PC-3 (cell line): Measurements from ENCODE around the gene PLXNA3. TPM values are rescaled to one million over a fixed set of nuclear protein-coding genes. Genes with fewer than 3 reads are reported as not detected.

ENCODE experiments used
- ATAC-seq: fragments of 200-7000 bp; cut with Tn5 transposase; 2 replicates; pipeline ENCODE4 v1.9.1; 2020; ENCODE audit warnings: mild to moderate bottlenecking, moderate library complexity
- BruUV-seq: library from RNA; stranded (reverse); fragments of 400-500 nt; replicated peaks from 2 replicates; lab custom pipeline; 2021; lab: Mats Ljungman, UMichigan
- CTCF ChIA-PET: fragments of 300-600 bp; sonication (Branson Sonifier 250); formaldehyde crosslinking; loops from one replicate; lab custom pipeline; 2022; ENCODE audit warnings: antibody characterized with exemption; lab: Charles Lee
- POLR2A ChIA-PET: fragments of 300-600 bp; sonication (Branson Sonifier 250); formaldehyde crosslinking; loops from one replicate; lab custom pipeline; 2022; ENCODE audit warnings: antibody characterized with exemption; ENCODE audit not compliant: unreplicated experiment; lab: Charles Lee
- DNase-seq: peaks from one replicate; pipeline ENCODE4 v3.0.0-alpha.2; 2015
- H2AFZ ChIP-seq: fragments of 300-600 bp; sonication (generic); 2 replicates; pipeline ENCODE4 v1.6.0; 2016; ENCODE audit warnings: antibody characterized with exemption, low read length
- H3F3A ChIP-seq: fragments of 300-600 bp; sonication (generic); one replicate; pipeline ENCODE4 v1.6.0; 2017; ENCODE audit warnings: antibody characterized with exemption, low read length, control low read depth, mild to moderate bottlenecking; ENCODE audit not compliant: unreplicated experiment
- H3K27ac ChIP-seq: fragments of 300-600 bp; sonication (generic); 2 replicates; pipeline ENCODE4 v1.5.1; 2016; ENCODE audit warnings: mild to moderate bottlenecking, low read length
- H3K27me3 ChIP-seq: fragments of 300-600 bp; sonication (generic); 2 replicates; pipeline ENCODE4 v1.6.1; 2016; ENCODE audit warnings: low read length, mixed read lengths
- H3K36me3 ChIP-seq: fragments of 300-600 bp; sonication (generic); 2 replicates; pipeline ENCODE4 v1.6.1; 2016; ENCODE audit warnings: low read depth, mixed run types, low read length, mixed read lengths
- H3K4me1 ChIP-seq: fragments of 300-600 bp; sonication (generic); 2 replicates; pipeline ENCODE4 v1.5.1; 2016; ENCODE audit warnings: low read length; ENCODE audit not compliant: insufficient read depth
- H3K4me2 ChIP-seq: fragments of 300-600 bp; sonication (generic); 2 replicates; pipeline ENCODE4 v1.6.0; 2016; ENCODE audit warnings: low read length
- H3K4me3 ChIP-seq: fragments of 300-600 bp; sonication (generic); 2 replicates; pipeline ENCODE4 v1.5.1; 2016; ENCODE audit warnings: mild to moderate bottlenecking, low read length, mixed read lengths
- H3K79me2 ChIP-seq: fragments of 300-600 bp; sonication (generic); 2 replicates; pipeline ENCODE4 v1.6.1; 2017; ENCODE audit warnings: low read length, mixed read lengths
- H3K9ac ChIP-seq: fragments of 300-600 bp; sonication (generic); 2 replicates; pipeline ENCODE4 v1.6.0; 2016; ENCODE audit warnings: mild to moderate bottlenecking, low read length
- H3K9me2 ChIP-seq: fragments of 300-600 bp; sonication (generic); replicated peaks from 2 replicates; pipeline ENCODE4 v1.6.1; 2016; ENCODE audit warnings: mixed run types, low read length, mixed read lengths
- H3K9me3 ChIP-seq: fragments of 300-600 bp; sonication (generic); 2 replicates; pipeline ENCODE4 v1.6.1; 2016; ENCODE audit warnings: low read length, mixed read lengths
- H4K20me1 ChIP-seq: fragments of 300-600 bp; sonication (generic); 2 replicates; pipeline ENCODE4 v1.6.1; 2016; ENCODE audit warnings: low read length, mixed read lengths
- EZH2 ChIP-seq: fragments of 300-600 bp; sonication (generic); IDR thresholded peaks from one replicate; pipeline ENCODE4 v1.6.1; 2017; ENCODE audit warnings: antibody characterized with exemption, mild to moderate bottlenecking, low read length; ENCODE audit not compliant: unreplicated experiment
- EZH2phosphoT487 ChIP-seq: fragments of 300-600 bp; sonication (generic); IDR thresholded peaks from 2 replicates; pipeline ENCODE4 v1.6.1; 2018; ENCODE audit warnings: mild to moderate bottlenecking, antibody characterized with exemption, low read length, borderline replicate concordance
- intact Hi-C: fragments of 100-400 bp; cut with micrococcal nuclease; formaldehyde crosslinking; loops from 2 replicates; pipeline ENCODE4 v1.9.0; 2023
- total RNA-seq: library from RNA; depleted of rRNA; stranded (reverse); fragments of >200 nt; gene quantifications from 2 replicates; pipeline ENCODE4 v1.2.3, GENCODE V29; 2014
- TF ChIP-seq, protein P1 (sequence below): fragments of 300-600 bp; sonication (generic); conservative IDR thresholded peaks from 2 replicates; pipeline ENCODE4 v1.5.1; 2017; ENCODE audit warnings: antibody characterized with exemption, low read depth, mild to moderate bottlenecking, low read length

PLXNA3 gene
- total RNA-seq, 1 experiment from 2014 or later = 5.3 TPM

DNA sequence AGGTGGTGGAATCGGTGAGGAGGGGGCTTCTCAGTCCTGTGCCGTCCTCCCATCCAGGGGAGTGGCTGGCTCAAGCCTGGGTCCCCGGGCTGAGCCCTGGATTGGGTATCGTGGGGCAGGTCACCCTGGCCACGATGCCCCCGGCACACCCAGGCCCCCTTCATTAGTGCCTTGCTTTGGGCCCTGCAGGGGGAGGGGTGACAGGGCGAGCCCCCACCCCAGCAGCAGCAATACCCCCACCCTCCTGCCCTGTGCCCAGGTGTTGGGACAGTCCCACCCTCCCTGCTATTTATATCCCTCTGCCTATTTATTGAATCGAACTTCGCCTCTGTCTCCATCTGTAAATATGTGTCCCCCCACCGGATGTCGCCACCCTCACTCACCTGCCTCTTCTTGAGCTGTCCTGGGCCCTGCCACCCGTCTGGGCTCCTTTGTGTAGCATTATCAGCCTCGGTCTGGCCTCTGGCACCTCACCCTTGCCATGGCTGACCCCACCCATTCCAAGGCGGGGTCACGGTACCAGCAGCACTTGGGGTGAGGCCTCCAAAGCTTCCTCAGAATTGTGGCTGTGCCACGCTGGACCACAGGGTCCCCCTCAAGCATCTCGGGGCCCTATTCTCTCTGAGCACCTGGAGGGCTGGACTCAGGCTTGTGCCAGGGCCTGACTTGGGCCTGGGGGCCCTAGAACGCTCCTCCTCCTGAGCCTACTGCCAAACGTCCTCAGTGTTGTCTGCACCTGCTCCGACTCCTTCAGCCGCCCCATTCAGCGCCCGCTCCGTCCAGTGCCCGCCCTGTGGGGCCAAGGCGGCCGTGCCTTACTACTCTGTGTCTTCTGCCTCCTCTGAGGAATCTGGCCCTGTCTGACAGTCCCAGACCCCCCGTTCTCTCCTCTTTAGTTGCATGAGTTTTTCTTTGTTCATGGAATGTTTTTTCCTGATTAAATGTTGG is 14.9 kb downstream of the PLXNA3 start:
- Histone ChIP-seq H2AFZ (no peak overlapping the region), H3K9me2 (no peaks in the 10 kb centered on the region), H3K9me3 (no peaks in the 10 kb centered on the region), H3K4me2 (no peak overlapping the region), H3K27me3 (no peaks in the 10 kb centered on the region), H3F3A (no peaks in the 10 kb centered on the region), H3K9ac (no peak overlapping the region), H3K36me3 (no peaks in the 10 kb centered on the region; the same call in 1 of the 2 replicates), H4K20me1 (no peaks in the 10 kb centered on the region), H3K79me2 (0 out of 2 replicates have a peak, but pooled peaks cover under 1% of the 10 kb centered on the region), H3K4me1 (peaks cover 3% of the 10 kb centered on the region; the same call in 1 of the 2 replicates), H3K4me3 (no peak overlapping the region), H3K27ac (no peak overlapping the region)
- no peak for DNase-seq
- TF ChIP-seq, protein P1, sequence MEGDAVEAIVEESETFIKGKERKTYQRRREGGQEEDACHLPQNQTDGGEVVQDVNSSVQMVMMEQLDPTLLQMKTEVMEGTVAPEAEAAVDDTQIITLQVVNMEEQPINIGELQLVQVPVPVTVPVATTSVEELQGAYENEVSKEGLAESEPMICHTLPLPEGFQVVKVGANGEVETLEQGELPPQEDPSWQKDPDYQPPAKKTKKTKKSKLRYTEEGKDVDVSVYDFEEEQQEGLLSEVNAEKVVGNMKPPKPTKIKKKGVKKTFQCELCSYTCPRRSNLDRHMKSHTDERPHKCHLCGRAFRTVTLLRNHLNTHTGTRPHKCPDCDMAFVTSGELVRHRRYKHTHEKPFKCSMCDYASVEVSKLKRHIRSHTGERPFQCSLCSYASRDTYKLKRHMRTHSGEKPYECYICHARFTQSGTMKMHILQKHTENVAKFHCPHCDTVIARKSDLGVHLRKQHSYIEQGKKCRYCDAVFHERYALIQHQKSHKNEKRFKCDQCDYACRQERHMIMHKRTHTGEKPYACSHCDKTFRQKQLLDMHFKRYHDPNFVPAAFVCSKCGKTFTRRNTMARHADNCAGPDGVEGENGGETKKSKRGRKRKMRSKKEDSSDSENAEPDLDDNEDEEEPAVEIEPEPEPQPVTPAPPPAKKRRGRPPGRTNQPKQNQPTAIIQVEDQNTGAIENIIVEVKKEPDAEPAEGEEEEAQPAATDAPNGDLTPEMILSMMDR = no peak
- TF ChIP-seq EZH2 (no peak), EZH2phosphoT487 (no peak)
- ChIA-PET CTCF (no interaction called here), POLR2A (no interaction called here)
- ATAC-seq = no peak
- BruUV-seq = no TSS peak
- intact Hi-C loops = no loop called here

DNA sequence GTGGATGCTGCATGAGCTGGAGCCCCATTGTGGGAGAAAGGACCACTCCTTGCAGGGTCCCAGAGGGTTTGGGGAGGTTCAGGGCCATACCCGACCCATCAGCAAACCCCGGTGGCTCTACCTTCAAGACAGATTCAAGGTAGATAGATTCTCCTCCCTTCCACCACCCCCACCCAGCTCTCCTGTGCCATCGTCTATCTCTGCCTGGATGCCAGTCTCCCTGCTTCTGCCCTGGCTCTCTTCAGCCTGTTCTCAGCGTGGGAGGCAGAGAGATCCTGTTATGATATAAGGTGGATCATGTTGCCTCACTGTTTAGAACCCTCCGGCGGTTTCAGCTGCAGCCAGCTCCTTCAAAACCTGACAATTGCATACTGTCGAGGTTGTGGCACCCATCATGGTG is 15.6 kb downstream of the PLXNA3 start:
- ChIA-PET CTCF (no interaction called here), POLR2A (no interaction called here)
- Histone ChIP-seq H3K79me2 (0 out of 2 replicates have a peak, but pooled peaks cover 4% of the 10 kb centered on the region), H3K9me2 (no peaks in the 10 kb centered on the region), H3K27me3 (no peaks in the 10 kb centered on the region), H3K4me2 (no peak overlapping the region), H2AFZ (no peak overlapping the region), H3K9me3 (no peaks in the 10 kb centered on the region), H3F3A (no peaks in the 10 kb centered on the region), H3K4me3 (no peak overlapping the region), H3K36me3 (no peaks in the 10 kb centered on the region), H3K4me1 (peaks cover 6% of the 10 kb centered on the region; the same call in 1 of the 2 replicates), H4K20me1 (no peaks in the 10 kb centered on the region), H3K27ac (no peak overlapping the region), H3K9ac (no peak overlapping the region)
- intact Hi-C loops = no loop called here
- TF ChIP-seq EZH2 (no peak), EZH2phosphoT487 (no peak)
- TF ChIP-seq, protein P1 = no peak
- BruUV-seq = no TSS peak
- ATAC-seq = no peak
- no peak for DNase-seq
